ENCODE measurements around the gene MAGI3.
A peak's percentile ranks its signal among the peaks of the same experiment; 100 is the strongest.
"Not testable (repeated sequence)": the region's sequence is repeated elsewhere in the genome, so short reads cannot be mapped to it uniquely, and the experiment has no call there.

MAGI3 gene

GRCh38 chr1:113452921-113453770 is 62.8 kb downstream of the MAGI3 start:
- DNase-seq, result peak; percentile 18

GRCh38 chr1:113453771-113454083 is 63.4 kb downstream of the MAGI3 start:
- no peak for DNase-seq

GRCh38 chr1:113455374-113455773 is 65.1 kb downstream of the MAGI3 start:
- no peak for DNase-seq

GRCh38 chr1:113456967-113457366 is 66.7 kb downstream of the MAGI3 start:
- DNase-seq, result no peak

- DNase-seq, result no peak
Observed at GRCh38 chr1:113459279-113459678, 69.0 kb downstream of the MAGI3 start.

- DNase-seq, result no peak
Observed at GRCh38 chr1:113467991-113468390, 77.7 kb downstream of the MAGI3 start.

- not testable (repeated sequence) for DNase-seq
Observed at GRCh38 chr1:113478427-113479195, 88.3 kb downstream of the MAGI3 start.

- no peak for DNase-seq
Observed at GRCh38 chr1:113479713-113480676, 89.7 kb downstream of the MAGI3 start.

- not testable (repeated sequence) for DNase-seq
Observed at GRCh38 chr1:113485131-113485530, 94.8 kb downstream of the MAGI3 start.

- DNase-seq, result no peak
Observed at GRCh38 chr1:113488576-113489177, 98.4 kb downstream of the MAGI3 start.

- DNase-seq, result no peak
Observed at GRCh38 chr1:113490384-113490783, 100.1 kb downstream of the MAGI3 start.

GRCh38 chr1:113493533-113493932 is 103.2 kb downstream of the MAGI3 start:
- no peak for DNase-seq

GRCh38 chr1:113505357-113505756 is 115.0 kb downstream of the MAGI3 start:
- DNase-seq, result no peak

GRCh38 chr1:113507552-113508214 is 117.4 kb downstream of the MAGI3 start:
- DNase-seq, result no peak

GRCh38 chr1:113508364-113509164 is 118.2 kb downstream of the MAGI3 start:
- DNase-seq, result no peak

- not testable (repeated sequence) for DNase-seq
Observed at GRCh38 chr1:113509766-113510165, 119.5 kb downstream of the MAGI3 start.

GRCh38 chr1:113511269-113511668 is 121.0 kb downstream of the MAGI3 start:
- no peak for DNase-seq

GRCh38 chr1:113515498-113515897 is 125.2 kb downstream of the MAGI3 start:
- DNase-seq, result no peak

- DNase-seq, result no peak
Observed at GRCh38 chr1:113517346-113517745, 127.0 kb downstream of the MAGI3 start.

GRCh38 chr1:113517983-113518382 is 127.7 kb downstream of the MAGI3 start:
- no peak for DNase-seq

- DNase-seq, result no peak
Observed at GRCh38 chr1:113519556-113519955, 129.2 kb downstream of the MAGI3 start.

All from stimulated activated CD4-positive, alpha-beta T cell treated with anti-CD3 and anti-CD28 coated beads, Interleukin-15, amount 100 ng/mL, for 24 hours (primary cell).